Measurements from ENCODE around the gene LOXHD1.

The LOXHD1 gene

DNA sequence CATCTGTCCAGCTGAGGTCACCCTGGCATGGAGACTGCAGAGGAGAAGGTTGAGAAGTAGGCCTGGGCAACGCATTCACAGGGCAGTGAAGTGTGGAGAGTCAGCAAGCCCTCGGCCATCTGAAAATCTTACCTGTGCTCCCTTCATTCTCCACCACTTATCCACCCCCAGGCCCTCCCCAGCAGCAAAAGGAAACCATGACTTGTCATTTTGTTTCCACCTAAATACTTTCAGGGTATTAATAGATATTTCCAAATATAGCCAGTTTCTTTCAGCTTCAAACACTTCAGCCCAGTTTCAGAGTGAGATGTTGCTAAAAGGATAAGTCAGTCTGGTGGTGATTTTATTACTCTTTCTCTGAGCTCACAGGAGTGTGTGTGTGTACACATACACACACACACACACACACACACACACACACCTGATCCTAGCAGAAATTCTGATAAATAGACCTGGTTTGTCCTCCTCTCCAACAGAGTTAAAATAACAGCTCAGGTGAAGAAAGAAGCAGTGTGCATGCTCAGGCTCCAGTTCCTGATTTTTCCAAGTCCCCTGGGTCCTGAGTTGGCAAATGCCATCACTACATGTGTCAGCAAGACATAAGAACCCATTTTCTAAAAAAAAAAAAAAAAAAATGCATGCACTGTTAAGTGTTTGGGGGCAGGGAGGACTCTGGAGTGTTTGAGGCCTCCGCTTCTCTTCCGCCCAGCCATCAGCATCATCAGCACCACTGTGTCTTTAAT, 82.8 kb downstream of the LOXHD1 start:
- DNase-seq: peak in 1 of 3 donors; percentile 2

DNA sequence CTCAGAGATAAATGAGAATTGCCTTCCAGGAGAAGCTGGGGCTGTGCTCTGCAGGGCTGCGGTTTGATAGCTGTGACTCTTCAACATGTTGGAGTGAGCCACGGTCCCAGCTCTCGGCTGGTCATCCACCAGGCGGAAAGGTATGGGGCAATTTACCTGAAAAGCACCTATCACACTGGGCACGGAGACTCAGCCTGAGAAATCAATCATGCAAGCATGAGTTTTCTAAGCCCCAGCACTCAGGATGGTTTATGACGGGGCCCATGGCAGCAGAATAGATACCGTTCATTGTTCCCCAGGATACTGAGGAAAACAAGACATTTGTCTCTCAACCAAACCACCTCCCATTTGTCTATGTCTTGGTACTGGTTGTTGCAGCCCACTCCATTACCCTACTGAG, 83.9 kb downstream of the LOXHD1 start:
- DNase-seq: no peak

DNA sequence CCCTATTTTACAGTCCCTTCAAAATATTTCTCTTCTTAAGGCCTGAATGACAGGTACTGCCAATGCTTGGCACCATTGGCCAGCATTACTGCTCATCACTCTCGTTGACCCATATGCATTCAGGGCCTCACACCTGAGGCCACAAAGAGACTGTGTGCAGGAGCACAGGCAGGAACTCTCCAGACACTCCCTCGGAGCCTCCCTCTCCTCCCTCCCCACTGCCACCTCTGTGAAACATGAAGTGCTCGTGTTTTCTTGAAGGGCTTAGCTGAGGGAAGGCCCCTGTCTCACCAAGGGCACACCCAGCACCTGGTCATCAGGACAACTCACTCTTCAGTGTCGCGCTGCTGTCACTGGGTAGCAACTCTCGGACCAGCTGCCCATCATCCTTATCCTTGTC, 85.3 kb downstream of the LOXHD1 start:
- DNase-seq: no peak

- DNase-seq: no peak
Observed at GRCh38 chr18:46570666-46571065, 86.4 kb downstream of the LOXHD1 start.

GRCh38 chr18:46570134-46570533, 86.9 kb downstream of the LOXHD1 start:
- DNase-seq: no peak

GRCh38 chr18:46569211-46569610, 87.8 kb downstream of the LOXHD1 start:
- no peak for DNase-seq

DNA sequence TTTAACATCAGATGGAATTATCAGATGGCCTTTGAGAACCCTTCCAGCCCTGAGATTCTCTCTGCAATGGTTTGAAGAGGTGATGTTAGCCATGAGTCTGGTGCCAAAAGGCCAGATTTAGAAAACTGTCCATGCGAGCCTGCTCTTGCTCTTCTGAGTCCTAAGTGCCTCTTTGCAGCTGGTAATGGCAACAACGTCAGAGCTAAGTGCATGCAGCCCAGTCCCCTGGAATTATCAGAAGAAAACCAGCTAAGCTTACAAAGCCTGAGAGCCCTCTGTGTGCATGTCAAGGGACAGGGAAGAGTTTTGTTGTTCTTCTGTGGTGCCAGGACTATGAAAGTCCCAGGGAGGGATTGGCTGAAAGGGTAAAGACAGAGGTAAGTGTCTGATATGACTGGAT, 89.8 kb downstream of the LOXHD1 start:
- DNase-seq: no peak

GRCh38 chr18:46566111-46566510, 90.9 kb downstream of the LOXHD1 start:
- DNase-seq: no peak

- DNase-seq: no peak
Observed at GRCh38 chr18:46565256-46565655, 91.8 kb downstream of the LOXHD1 start.

- no peak for DNase-seq
Observed at GRCh38 chr18:46563317-46563716, 93.7 kb downstream of the LOXHD1 start.

- no peak for DNase-seq
Observed at GRCh38 chr18:46562674-46563192, 94.3 kb downstream of the LOXHD1 start.

- DNase-seq: no peak
Observed at GRCh38 chr18:46560671-46561045, 96.4 kb downstream of the LOXHD1 start.

DNA sequence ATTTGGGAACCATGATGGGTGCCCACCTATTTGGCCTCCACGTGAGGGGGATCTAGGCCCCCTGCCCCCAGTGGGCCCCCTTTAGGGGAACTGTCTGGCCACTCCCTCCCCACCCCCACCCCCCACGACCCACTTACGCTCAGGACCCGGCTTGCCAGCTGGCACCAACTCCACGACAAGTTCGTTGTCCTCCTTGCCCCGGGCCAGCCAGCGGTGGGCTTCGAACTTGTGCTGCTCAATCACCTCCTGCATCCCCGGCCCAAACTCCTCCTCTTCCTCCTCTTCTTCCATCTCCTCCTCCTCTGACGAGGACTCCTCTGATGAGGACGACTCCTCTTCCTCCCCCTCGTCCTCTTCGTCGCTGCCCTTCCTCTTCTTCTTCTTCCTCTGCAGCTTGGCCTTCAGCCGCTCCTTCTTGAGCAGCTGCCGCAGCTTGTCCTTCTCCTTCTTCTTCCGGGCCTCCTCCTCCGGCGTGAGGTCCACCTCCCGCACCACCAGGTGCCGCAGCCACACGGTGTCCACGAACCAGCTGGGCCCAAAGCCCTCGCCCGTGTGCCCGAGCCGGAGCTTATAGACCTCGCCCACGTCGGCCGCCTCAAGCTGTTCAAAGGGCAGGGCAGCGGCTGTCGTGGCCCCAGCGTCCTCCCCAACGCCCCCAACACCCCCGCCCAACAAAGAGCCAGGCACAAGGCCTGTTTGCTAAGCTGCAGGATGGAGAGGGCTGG, 96.9 kb downstream of the LOXHD1 start:
- no peak for DNase-seq

DNA sequence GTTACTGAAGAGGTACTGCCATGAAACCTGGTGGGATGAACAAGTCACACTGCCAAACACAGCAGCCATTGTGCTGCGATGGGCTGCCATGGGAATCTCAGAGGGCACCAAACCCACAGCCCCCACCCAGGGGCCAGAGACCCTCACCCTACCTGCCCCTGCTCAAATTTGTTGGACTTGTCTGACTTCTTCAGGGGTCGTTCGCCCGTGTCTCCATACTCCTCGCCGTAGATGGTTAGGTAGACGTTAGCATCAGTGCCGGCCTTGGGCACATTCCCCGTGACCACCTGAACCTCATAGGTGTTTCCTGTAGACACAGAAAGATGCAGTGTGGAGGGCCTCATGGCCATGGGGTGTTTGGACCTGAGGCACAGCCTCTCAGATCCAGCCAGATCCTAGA, 97.7 kb downstream of the LOXHD1 start:
- no peak for DNase-seq

- no peak for DNase-seq
Observed at GRCh38 chr18:46556590-46557206, 100.3 kb downstream of the LOXHD1 start.

GRCh38 chr18:46555724-46556123, 101.3 kb downstream of the LOXHD1 start:
- DNase-seq: peak; percentile 24 to 59 (median 38)

GRCh38 chr18:46555213-46555612, 101.8 kb downstream of the LOXHD1 start:
- DNase-seq: no peak

- no peak for DNase-seq
Observed at GRCh38 chr18:46554406-46555080, 102.5 kb downstream of the LOXHD1 start.

DNA sequence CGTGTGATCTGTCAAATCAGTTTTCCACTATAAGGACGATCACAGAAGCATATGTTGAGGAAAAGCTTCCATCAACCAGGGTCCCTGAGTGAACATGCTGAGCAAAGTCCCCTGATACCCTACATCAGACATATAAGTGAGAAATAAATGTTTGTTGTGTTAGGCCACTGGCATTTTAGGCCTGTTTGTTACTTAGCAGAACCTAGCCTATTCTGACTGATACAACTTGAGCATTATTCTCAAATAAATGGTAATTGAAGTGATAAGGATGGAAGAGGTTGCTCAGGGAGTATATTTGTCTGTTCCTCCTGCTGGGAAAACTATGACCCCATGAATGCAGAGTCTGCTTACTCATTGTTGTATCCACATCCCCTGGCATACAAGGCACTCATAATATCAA, 106.4 kb downstream of the LOXHD1 start:
- DNase-seq: no peak

DNA sequence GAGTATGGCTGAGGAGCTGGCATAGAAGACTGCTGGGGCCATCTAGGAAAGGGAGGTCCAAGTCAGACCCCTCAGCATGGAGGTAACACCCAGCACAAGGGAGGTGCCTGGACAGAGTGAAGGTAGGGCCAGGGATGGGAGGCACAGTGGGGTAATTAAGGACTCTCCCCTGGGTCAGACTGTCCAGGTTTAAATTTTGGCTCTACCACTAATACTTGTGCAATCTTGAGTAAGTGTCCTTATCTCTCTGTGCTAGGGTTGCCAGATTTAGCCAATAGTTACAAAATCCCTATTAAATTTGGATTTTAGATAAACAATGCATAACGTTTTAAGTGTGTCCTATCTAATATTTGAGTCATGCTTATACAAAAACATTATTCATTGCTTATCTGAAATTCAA, 109.5 kb downstream of the LOXHD1 start:
- no peak for DNase-seq

DNA sequence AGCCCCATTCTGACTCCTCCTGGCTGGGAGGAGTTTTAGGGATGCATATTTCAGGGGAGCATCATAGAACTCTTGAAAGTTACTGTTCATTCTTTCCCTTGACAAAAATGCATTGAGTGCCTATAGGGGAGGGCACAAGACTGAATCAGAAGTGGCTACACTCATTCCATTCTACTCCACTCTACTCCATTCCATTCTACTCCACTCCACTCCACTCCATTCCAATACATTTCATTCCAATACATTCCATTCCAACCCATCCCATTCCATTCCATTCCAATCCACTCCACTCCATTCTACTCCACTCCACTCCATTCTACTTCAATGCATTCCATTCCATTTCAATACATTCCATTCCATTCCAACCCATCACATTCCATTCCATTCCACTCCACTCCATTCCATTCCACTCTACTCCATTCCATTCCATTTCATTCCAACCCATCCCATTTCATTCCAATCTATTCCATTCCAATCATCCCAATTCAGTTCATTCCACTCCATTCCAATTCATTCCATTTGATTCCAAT, 110.8 kb downstream of the LOXHD1 start:
- no peak for DNase-seq

- DNase-seq: peak in 2 of 3 donors; percentile 3 to 5
Observed at GRCh38 chr18:46542545-46542944, 114.5 kb downstream of the LOXHD1 start.

DNA sequence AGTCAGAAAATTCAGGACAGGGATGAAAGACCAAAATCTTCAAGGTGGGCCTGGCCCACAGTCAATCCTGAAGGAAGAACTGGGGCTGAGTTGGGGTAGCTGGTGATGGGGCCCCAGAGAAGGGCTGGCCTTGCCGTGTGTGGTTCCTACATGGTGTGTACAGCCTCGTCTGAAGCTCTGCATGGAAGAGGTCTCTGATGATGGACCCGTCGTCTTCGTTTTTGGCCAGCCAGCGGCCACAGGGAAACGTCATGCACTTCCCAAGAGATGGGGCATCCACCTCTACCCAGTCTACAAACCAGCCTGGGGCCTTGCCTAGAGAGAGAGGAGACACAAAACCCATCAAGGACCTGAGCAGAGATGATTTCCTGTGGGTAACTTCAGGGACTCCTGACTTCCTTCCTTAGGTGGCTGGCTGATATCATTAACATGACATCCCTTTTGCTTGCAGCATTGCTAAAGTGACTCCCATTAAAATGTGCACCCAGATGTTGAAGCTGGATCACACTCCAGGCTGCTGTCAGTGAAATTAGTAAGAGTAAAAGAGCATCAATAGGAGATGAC, 115.3 kb downstream of the LOXHD1 start:
- DNase-seq: no peak

Data from suppressor macrophage treated with lipopolysaccharide for 1 hour (primary cell).